ENCODE measurements around the gene TADA2B.

- TF ChIP-seq CTCF (IDR thresholded peaks at IDR 0.05; ENCODE audit: poor library complexity) (no peak), EZH2 (IDR thresholded peaks at IDR 0.05; ENCODE audit: borderline replicate concordance) (no peak)
Measured at GRCh38 chr4:7104366-7105031, 61.3 kb downstream of the TADA2B start.

All from hepatocyte (in vitro differentiated cells).